HG03196 (cell line): ENCODE results near the gene GFOD2.

Source experiments
- ATAC-seq: cut with Tn5 transposase; IDR thresholded peaks from one replicate; pipeline ENCODE4 v1.9.1; 2021; ENCODE audit not compliant: unreplicated experiment

The GFOD2 gene

DNA sequence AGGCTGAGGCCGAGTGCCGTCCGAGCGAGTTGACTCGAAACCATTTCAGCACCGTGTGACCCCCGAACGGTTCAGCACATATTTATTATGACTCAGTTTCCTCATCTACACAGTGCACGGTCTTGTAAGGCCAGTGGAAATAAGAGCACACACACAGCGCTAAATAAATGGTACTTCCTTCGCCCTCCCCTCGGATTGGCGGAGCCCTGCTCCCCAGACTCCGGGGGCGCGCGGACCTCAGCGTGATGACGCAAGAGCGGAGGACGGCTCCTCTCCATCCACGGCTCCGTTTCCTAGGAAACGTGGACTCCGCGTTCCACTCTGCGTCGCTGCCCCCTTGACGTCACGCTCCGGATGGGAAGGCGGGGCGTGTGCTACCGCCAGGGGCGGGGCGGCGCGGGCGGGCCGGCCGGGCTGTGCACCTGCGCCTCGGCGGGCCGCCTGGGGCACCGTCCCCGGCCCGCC is 58.5 kb downstream of the GFOD2 start, which contains the start of gene PARD6A:
TSS of gene PARD6A (plus strand) at position 397 of the 465 bp plus-strand sequence. CDS start 79 bp downstream, outside the sequence.
- ATAC-seq: peak; percentile 63

GRCh38 chr16:67659675-67660563 is 59.2 kb downstream of the GFOD2 start, which contains the start of gene ACD:
Gene ACD, minus strand, starts transcription at chr16:67660260. Its CDS starts 40 bp downstream, at chr16:67660220.
- peak; percentile 48 for ATAC-seq

DNA sequence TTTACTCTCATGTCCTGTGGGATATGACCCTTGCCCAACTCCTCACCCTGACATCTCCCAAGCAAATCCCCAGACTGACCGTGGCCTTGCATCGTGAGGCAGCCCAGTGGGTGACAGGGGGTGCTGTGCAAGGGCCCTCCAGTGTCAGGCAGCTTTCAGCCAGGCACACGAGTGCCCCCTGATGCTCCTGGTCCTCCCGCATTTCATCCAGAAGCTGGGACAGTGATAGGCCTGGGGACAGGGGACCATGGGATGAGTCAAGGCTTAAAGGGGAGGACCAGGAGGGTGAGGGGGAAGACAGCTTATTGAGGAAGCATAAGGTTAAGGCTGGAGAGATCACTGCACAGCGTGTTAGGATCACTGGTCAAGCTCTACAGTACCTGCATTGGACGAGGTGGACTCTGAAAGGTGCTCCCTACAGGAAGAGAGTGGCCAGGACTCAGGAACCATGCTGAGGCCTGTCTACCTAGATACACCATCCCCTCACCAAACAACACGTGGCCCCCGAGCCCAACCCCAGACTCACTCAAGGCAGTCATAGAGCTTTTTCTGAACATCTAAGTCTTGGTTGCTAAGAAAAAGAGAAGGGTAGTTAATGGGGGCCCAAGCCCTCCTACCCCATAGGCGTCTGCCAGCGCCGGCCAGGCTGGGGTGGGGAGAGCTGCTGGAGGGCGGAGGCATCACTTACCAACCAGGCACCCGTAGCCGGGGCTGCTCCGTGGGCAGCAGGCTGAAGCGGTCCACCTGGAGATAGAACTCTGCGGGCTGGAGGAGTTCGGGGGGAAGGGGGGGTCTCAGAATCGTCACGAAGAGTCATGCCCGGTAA is 60.1 kb downstream of the GFOD2 start:
- no peak for ATAC-seq

DNA sequence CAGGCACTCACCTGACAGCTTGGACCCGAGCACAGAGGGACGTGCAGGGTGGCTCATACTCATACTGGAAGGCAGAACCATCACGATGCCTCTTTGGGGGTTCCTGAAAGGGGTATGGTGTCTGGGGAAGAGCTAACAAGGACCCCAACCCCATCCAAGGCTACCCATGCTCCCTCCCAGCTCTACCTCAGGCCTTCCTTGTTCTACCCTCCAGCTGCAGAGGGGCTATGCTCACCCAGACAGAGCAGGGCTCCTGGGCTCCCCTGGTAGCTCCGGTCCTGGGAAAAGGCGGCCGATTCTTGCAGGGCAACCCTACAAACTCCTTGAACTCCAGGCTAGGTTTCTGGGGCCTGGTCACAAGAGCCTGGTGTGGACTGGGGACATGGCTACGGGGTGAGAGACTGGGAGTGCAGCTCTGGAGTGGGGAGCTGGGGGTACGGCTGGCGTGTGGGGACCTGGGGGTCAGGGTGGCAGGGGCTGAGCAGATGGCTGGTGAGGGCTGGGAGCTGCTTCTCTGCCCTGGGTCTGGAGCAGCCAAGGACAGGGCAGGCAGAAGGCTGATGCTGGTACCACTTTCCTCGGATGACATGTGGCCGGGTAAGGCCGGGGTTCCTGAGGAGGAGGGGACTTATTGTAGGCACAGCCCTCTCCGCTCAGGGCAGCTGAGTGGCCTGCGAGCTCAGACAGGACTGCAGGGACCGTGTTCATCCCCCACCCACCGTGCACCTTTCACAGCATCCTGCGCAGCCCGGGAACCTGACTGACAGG is 61.2 kb downstream of the GFOD2 start:
- ATAC-seq: no peak

- no peak for ATAC-seq
Measured at GRCh38 chr16:67657017-67657608, 62.0 kb downstream of the GFOD2 start.

GRCh38 chr16:67656344-67657016 is 62.6 kb downstream of the GFOD2 start:
- no peak for ATAC-seq

- ATAC-seq: no peak
Measured at GRCh38 chr16:67655363-67655762, 63.8 kb downstream of the GFOD2 start.

GRCh38 chr16:67654403-67654911 is 64.7 kb downstream of the GFOD2 start:
- ATAC-seq: no peak

GRCh38 chr16:67653789-67654402 is 65.2 kb downstream of the GFOD2 start:
- no peak for ATAC-seq

GRCh38 chr16:67653128-67653788 is 65.9 kb downstream of the GFOD2 start:
- ATAC-seq: no peak

GRCh38 chr16:67652578-67653127 is 66.5 kb downstream of the GFOD2 start:
- ATAC-seq: no peak

DNA sequence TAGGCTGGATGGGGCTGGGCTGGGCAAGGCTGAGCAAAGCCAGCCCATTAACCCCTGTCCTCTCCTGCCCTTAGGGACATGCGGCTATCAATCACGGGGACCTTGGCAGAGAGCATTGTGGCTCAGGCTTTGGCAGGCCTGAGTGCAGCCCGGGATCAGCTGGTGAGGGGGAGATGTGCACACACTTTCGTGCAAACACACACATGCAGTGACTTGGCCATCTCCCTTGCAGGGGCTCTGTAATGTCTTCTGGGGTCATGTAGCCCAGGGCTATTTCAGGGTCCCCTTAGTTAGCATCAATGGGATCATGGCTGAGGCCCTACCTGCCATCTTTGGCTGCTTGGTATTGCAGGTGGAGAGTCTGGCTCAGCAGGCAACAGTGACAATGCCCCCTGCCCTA is 67.3 kb downstream of the GFOD2 start:
- no peak for ATAC-seq

GRCh38 chr16:67651039-67651438 is 68.1 kb downstream of the GFOD2 start:
- no peak for ATAC-seq

DNA sequence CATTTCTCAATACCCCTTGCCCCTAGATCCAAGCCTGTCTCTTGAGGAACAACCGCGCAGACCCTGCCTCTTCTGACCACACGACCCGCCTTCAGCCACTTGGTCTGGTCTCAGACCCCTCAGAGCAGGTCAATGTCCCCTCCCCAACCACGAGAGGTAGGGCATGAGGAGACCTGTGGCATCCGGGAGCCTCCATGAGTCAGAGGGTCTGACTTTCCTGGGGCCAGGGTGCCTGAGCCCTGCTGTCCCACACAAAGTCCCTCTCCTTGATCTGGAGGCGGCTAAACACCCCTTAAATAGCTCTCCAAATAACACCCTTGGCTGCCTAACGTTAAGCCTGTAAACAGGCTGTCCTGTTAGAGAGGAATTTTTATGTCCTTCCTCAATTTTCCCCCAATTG is 69.1 kb downstream of the GFOD2 start:
- ATAC-seq: no peak

DNA sequence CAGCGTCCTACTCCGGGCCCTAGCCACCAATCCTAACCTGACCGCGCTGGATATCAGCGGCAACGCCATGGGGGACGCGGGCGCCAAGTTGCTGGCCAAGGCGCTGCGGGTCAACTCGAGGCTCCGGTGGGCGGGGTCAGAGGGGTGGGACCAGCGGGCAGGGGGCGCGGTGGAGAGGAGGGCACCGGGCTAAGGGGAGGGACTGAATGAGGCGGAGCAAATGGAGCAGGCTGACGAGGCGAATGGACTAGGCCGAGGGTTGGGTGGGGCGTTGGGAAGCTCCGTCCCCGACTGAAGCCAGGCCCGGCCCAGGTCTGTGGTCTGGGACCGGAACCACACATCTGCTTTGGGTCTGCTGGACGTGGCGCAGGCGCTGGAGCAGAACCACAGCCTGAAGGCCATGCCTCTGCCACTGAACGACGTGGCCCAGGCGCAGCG is 69.6 kb downstream of the GFOD2 start:
- no peak for ATAC-seq

DNA sequence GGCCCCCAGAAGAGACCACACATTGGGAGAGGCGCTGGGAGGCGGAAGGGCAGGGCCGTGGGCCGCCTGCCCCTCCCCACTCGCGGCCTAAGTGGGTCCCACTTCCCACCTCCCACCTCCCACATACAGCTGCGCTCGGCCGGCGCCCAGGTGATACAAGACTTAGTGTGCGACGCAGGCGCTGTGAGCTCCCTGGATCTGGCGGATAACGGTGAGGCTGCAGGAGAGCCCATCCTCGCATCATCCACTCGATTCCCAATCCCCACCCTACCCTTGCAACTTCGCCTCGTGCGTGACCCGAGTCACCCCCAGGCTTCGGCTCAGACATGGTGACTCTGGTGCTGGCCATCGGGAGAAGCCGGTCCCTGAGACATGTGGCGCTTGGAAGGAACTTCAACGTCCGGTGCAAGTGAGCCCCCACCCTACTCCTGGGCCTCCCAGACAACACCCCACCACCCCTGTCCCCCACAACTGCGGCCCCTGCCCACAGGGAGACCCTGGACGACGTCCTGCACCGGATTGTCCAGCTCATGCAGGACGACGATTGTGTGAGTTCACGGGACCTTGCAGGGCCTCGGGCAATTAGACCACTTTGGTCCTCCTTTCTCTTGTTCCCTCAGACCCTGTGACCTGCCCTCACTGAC is 70.2 kb downstream of the GFOD2 start:
- ATAC-seq: no peak

GRCh38 chr16:67648088-67648763 is 70.9 kb downstream of the GFOD2 start:
- ATAC-seq: no peak
